ENCODE measurements around the gene TSC22D1.
"Not testable (repeated sequence)": the region's sequence is repeated elsewhere in the genome, so short reads cannot be mapped to it uniquely, and the experiment has no call there.

The TSC22D1 gene

GRCh38 chr13:44575741-44576350, at the start of gene TSC22D1:
TSC22D1 (minus strand) TSS chr13:44576330; CDS start chr13:44576074, 256 bp downstream.
- peak; percentile 40 to 41 for DNase-seq (ENCODE audit: low read depth in 2 of 2)

- DNase-seq (ENCODE audit: low read depth in 2 of 2), result no peak
Measured at GRCh38 chr13:44622708-44623107, 46.6 kb upstream of the TSC22D1 start.

GRCh38 chr13:44622261-44622660, 46.1 kb upstream of the TSC22D1 start:
- no peak for DNase-seq (ENCODE audit: low read depth in 2 of 2)

- no peak for DNase-seq (ENCODE audit: low read depth in 2 of 2)
Measured at GRCh38 chr13:44620057-44620456, 43.9 kb upstream of the TSC22D1 start.

- no peak for DNase-seq (ENCODE audit: low read depth in 2 of 2)
Measured at GRCh38 chr13:44619651-44620050, 43.5 kb upstream of the TSC22D1 start.

GRCh38 chr13:44618326-44618725, 42.2 kb upstream of the TSC22D1 start:
- DNase-seq (ENCODE audit: low read depth in 2 of 2), result no peak

GRCh38 chr13:44617648-44618047, 41.5 kb upstream of the TSC22D1 start:
- no peak for DNase-seq (ENCODE audit: low read depth in 2 of 2)

GRCh38 chr13:44609137-44609536, 33.0 kb upstream of the TSC22D1 start:
- no peak for DNase-seq (ENCODE audit: low read depth in 2 of 2)

- no peak for DNase-seq (ENCODE audit: low read depth in 2 of 2)
Measured at GRCh38 chr13:44605721-44606120, 29.6 kb upstream of the TSC22D1 start.

GRCh38 chr13:44605275-44605674, 29.1 kb upstream of the TSC22D1 start:
- DNase-seq (ENCODE audit: low read depth in 2 of 2), result no peak

GRCh38 chr13:44601586-44601985, 25.5 kb upstream of the TSC22D1 start:
- DNase-seq (ENCODE audit: low read depth in 2 of 2), result no peak

GRCh38 chr13:44593861-44594592, 17.9 kb upstream of the TSC22D1 start:
- not testable (repeated sequence) for DNase-seq (ENCODE audit: low read depth in 2 of 2)

GRCh38 chr13:44592216-44592847, 16.2 kb upstream of the TSC22D1 start:
- DNase-seq (ENCODE audit: low read depth in 2 of 2), result no peak

- no peak for DNase-seq (ENCODE audit: low read depth in 2 of 2)
Measured at GRCh38 chr13:44591316-44591715, 15.2 kb upstream of the TSC22D1 start.

GRCh38 chr13:44583137-44583536, 7.0 kb upstream of the TSC22D1 start:
- DNase-seq (ENCODE audit: low read depth in 2 of 2), result no peak

GRCh38 chr13:44578067-44578400, 1.9 kb upstream of the TSC22D1 start:
- no peak for DNase-seq (ENCODE audit: low read depth in 2 of 2)

GRCh38 chr13:44577236-44578066, 1.3 kb upstream of the TSC22D1 start:
- DNase-seq (ENCODE audit: low read depth in 2 of 2), result peak; percentile 92 to 94

GRCh38 chr13:44576351-44577235, 463 bp upstream of the TSC22D1 start:
- DNase-seq (ENCODE audit: low read depth in 2 of 2), result peak; percentile 2 to 12

- DNase-seq (ENCODE audit: low read depth in 2 of 2), result no peak
Measured at GRCh38 chr13:44575035-44575434, 1.1 kb downstream of the TSC22D1 start.

GRCh38 chr13:44574466-44574855, 1.7 kb downstream of the TSC22D1 start:
- no peak for DNase-seq (ENCODE audit: low read depth in 2 of 2)

GRCh38 chr13:44573790-44574465, 2.2 kb downstream of the TSC22D1 start:
- DNase-seq (ENCODE audit: low read depth in 2 of 2), result no peak
